Epithelial cell of esophagus (primary cell): ENCODE data around the gene WDR27.
"Not testable (repeated sequence)": the region's sequence is repeated elsewhere in the genome, so short reads cannot be mapped to it uniquely, and the experiment has no call there.

ENCODE experiments used
- DNase-seq: peaks from one replicate; pipeline ENCODE4 v3.0.0; 2010; ENCODE audit warnings: low read depth
- H3K4me3 ChIP-seq: 2 replicates; pipeline ENCODE4 v1.5.1; 2011; ENCODE audit warnings: mild to moderate bottlenecking, low read length, control low read depth
- TF ChIP-seq, protein P1 (sequence below): IDR thresholded peaks from 2 replicates; pipeline ENCODE4 v1.5.1; 2011; ENCODE audit warnings: low read depth, mild to moderate bottlenecking, low read length, control low read depth, inconsistent platforms; ENCODE audit not compliant: insufficient read depth; ENCODE audit errors: missing control alignments

Gene WDR27

DNA sequence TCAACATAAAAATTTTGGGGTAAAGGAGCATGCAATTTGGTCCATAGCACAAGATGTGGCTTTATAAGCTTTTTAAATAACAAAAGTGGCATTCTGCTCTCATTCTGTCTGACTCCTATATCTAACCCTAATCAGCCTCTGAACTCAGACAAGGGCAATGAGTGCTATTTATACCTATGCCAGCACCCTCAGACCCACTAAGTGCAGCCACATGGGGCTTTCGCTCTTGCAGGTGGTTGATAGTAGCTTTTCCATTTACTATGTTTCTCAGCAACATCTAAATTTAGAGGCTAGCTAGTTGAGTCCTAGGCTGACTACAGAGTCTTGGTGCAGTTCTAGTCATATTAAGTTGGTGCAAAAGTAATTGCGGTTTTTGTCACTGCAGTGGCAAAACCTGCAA lies 231.0 kb downstream of the WDR27 start:
- DNase-seq: no peak
- no peak overlapping the region for H3K4me3 ChIP-seq
- TF ChIP-seq, protein P1, sequence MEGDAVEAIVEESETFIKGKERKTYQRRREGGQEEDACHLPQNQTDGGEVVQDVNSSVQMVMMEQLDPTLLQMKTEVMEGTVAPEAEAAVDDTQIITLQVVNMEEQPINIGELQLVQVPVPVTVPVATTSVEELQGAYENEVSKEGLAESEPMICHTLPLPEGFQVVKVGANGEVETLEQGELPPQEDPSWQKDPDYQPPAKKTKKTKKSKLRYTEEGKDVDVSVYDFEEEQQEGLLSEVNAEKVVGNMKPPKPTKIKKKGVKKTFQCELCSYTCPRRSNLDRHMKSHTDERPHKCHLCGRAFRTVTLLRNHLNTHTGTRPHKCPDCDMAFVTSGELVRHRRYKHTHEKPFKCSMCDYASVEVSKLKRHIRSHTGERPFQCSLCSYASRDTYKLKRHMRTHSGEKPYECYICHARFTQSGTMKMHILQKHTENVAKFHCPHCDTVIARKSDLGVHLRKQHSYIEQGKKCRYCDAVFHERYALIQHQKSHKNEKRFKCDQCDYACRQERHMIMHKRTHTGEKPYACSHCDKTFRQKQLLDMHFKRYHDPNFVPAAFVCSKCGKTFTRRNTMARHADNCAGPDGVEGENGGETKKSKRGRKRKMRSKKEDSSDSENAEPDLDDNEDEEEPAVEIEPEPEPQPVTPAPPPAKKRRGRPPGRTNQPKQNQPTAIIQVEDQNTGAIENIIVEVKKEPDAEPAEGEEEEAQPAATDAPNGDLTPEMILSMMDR: no peak

DNA sequence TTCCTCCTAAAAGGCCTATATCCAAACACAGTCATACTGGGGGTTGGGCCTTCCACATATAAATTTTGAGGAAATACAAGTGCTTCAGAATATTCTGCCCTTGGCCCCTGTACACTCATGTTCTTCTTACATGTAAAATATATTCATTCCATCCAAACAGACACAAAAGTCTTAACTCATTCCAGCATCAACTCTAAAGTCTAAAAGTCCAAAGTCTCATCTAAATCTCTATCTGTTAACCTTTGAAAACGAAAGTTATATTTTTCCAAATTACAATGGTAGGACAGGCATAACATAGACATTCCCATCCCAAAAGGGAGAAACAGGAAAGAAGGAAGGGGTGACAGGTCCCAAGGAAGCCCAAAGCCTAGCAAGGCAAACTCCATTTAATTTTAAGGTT lies 232.8 kb downstream of the WDR27 start:
- DNase-seq: no peak
- no peak overlapping the region for H3K4me3 ChIP-seq
- TF ChIP-seq, protein P1: no peak

DNA sequence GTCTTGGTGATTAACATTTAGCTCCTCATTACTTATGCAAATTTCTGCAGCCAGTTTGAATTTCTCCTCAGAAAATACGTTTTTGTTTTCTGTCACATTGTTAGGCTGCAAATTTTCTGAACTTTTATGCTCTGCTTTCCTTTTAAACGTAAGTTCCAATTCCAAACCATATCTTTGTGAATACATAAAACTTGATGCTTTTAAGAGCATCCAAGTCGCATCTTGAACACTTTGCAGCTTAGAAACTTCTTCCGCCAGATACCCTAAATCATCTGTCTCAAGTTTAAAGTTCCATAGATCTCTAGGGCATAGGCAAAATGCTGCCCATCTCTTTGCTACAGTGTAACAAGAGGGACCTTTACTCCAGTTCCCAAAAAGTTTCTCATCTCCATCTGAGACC lies 234.1 kb downstream of the WDR27 start:
- H3K4me3 ChIP-seq, DNase-seq: not testable (repeated sequence)

DNA sequence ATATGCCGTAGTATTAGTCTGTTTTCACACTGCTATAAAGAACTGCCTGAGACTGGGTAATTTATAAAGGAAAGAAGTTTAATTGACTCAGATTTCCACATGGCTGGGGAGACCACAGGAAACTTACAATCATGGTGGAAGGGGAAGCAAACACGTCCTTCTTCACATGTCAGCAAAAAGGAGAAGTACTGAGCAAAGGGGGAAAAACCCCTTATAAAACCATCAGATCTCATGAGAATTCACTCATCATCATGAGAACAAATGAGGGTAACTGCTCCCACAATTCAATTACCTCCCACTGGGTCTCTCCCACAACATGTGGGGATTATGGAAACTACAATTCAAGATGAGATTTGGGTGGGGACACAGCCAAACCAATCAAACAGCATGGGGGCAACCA lies 235.6 kb downstream of the WDR27 start:
- H3K4me3 ChIP-seq, DNase-seq: not testable (repeated sequence)

DNA sequence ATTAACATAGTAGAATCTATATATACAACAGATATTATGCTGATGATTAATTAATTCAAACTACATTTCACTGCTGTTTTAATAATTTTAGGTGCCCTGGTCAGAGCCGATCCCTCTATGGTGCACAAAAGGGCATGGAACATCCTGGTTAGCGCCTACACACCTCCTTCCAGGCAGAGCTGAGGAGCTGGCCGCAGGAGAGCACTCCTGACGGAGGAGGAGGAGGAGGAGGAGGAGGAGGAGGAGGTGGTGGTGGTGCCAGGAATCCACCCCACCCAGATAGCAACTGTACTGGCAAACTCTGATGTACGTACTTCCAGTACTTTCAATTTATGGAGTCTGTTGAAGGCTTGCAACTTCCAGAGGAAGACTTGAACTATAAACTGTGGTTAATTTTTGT lies 244.1 kb downstream of the WDR27 start:
- TF ChIP-seq, protein P1: no peak
- no peak overlapping the region for H3K4me3 ChIP-seq
- no peak for DNase-seq

DNA sequence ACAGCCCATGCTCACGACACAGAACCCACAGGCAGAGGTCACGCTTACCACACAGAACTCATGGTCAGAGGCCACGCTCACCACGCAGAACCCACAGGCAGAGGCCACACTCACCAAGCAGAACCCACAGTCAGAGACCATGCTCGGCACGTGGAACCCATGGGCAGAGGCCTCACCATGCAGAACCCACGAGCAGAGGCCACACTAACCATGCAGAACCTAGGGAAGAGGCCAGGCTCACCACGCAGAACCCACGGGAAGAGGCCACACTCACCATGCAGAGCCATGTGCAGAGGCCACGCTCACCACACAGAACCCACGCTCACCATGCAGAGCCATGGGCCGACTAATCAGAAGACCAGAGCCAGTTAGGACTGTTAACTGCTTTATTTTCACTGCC lies 245.0 kb downstream of the WDR27 start:
- TF ChIP-seq, protein P1: no peak
- no peak for DNase-seq
- no peak overlapping the region for H3K4me3 ChIP-seq

DNA sequence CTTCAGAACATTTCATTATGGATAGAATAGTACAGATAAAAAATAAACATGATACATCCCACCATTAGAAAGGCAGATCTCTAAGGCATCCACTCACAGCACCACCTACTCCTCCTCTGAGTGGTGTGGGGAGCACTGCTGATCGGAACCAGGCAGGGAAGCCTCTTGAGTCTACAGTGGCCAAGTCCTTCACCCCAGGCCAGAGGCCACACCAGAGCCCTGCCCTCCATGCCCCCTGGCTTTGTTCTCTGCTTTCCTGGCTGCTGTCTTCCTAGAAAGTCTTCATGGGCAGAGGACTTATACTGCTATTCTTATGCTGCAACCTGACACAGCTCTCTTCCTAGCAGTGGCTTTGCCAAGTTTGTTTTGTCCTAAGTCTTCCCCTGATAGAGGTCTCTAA lies 246.4 kb downstream of the WDR27 start:
- TF ChIP-seq, protein P1: no peak
- H3K4me3 ChIP-seq: no peak overlapping the region
- DNase-seq: no peak

DNA sequence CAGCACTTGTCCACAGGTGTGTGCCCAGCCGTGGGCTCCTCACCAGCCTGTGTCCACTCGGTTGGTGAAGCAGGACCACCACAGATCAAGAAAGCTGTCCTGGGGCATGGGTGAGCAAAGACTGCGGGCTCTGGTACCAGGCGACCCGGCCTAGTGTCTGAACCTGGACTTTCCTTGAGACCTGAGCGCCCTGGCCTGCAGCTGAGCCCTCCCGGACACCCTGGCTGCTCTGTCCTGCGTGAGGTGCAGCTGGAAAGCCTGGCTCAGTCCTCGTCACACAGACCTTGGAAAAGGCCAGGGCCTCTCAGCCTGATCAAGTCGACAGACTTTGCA lies 247.0 kb downstream of the WDR27 start:
- no peak for DNase-seq
- TF ChIP-seq, protein P1: no peak
- no peak overlapping the region for H3K4me3 ChIP-seq
